Lower leg skin (tissue), 4 donors: ENCODE results near the gene LGI4. TPM values are rescaled to one million over a fixed set of nuclear protein-coding genes. Genes with fewer than 3 reads are reported as not detected.

Experiments
- DNase-seq, 2 donors: peaks; one replicate each; pipeline ENCODE4 v3.0.0-alpha.2; 2019; ENCODE audit warnings: low spot score in 2 of 2
- H3K4me3 ChIP-seq: fragments of 200-600 bp; sonication (generic); 2 replicates; pipeline ENCODE4 v1.5.1; 2017; ENCODE audit warnings: mild to moderate bottlenecking, low read depth; ENCODE audit not compliant: poor library complexity, severe bottlenecking
- CTCF ChIP-seq, 3 donors: fragments of 450-650 bp; IDR thresholded peaks; one replicate each; pipeline ENCODE4 v1.5.1; 2016; ENCODE audit warnings: antibody characterized with exemption in 3 of 3, mild to moderate bottlenecking in 3 of 3, moderate library complexity in 2 of 3
- POLR2A ChIP-seq, 2 donors: fragments of 450-650 bp; IDR thresholded peaks; one replicate each; pipeline ENCODE4 v1.6.1; 2016 to 2017; ENCODE audit warnings: antibody characterized with exemption in 2 of 2, mild to moderate bottlenecking in 1 of 2, moderate library complexity in 1 of 2
- WGBS, 2 donors: methylation state at CpG; one replicate each; pipeline ENCODE4 v1.1.5; 2018; 5-methylcytosine and 5-hydroxymethylcytosine counted together
- intact Hi-C: fragments of 100-400 bp; cut with DNase I; formaldehyde crosslinking; loops from one replicate; pipeline ENCODE4 v1.15.0; 2023; ENCODE audit warnings: low total_unique reads
- total RNA-seq, 4 donors: library from RNA; depleted of rRNA; stranded (reverse); fragments of >200 nt; gene quantifications; one replicate each; pipeline ENCODE4 v1.1.0, GENCODE V29; 2016

LGI4 gene
- total RNA-seq, 4 donors from 2014 or later: 4.3 to 19.4 (median 8.9) TPM

GRCh38 chr19:35077411-35078223 lies 57.2 kb downstream of the LGI4 start:
- no peak overlapping the region for H3K4me3 ChIP-seq
- intact Hi-C loops: no loop called here
- 87 to 88% methylated on average over 17 of the region's 17 CpGs for WGBS, 2 donors
- no peak for DNase-seq
- TF ChIP-seq CTCF (IDR thresholded peaks at IDR 0.05): no peak
- no peak for TF ChIP-seq POLR2A (IDR thresholded peaks at IDR 0.05)

DNA sequence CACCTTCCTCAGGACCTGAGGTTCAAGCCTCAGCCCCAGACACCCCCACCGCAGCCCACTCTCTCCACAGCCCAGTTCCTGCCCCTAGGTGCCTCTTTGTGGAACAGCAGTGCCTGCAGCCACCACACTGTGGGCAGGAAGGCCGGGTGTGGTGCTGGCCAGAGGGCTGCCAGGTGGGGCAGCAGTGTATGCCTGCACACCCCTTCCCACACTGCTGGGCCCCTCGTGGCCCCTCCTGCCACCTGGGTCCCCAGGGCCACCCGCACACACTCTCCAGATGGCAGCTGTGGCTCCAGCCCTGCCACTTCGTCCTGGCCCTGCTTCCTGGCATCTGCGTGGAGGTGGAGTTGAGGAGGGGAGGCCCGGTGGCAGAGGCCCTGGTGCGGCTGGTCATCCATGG lies 58.2 kb downstream of the LGI4 start:
- no peak for DNase-seq
- no peak for TF ChIP-seq POLR2A (IDR thresholded peaks at IDR 0.05)
- TF ChIP-seq CTCF (IDR thresholded peaks at IDR 0.05): no peak
- no peak overlapping the region for H3K4me3 ChIP-seq
- intact Hi-C loops: no loop called here
- 75 to 79% methylated on average over 6 to 8 of the region's 8 CpGs for WGBS, 2 donors

DNA sequence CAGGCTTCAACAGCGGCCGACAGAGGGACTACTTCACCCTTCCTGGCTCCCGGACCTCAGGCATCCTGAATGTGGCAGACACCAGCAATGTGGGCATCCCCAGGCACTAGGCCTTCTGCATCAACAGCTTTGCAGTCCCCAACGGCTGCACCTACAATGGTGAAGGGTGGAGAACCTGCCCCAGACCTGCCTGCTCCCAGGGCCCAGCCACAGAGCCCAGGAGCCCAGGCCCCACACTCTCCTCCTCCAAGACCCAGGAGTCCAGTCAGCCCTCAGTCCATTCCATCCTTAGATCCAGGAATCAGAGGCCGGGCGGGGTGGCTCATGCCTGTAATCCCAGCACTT lies 58.9 kb downstream of the LGI4 start:
- intact Hi-C loops: no loop called here
- TF ChIP-seq CTCF (IDR thresholded peaks at IDR 0.05) (no peak), POLR2A (IDR thresholded peaks at IDR 0.05) (no peak)
- 87 to 97% methylated on average over 6 of the region's 6 CpGs for WGBS, 2 donors

DNA sequence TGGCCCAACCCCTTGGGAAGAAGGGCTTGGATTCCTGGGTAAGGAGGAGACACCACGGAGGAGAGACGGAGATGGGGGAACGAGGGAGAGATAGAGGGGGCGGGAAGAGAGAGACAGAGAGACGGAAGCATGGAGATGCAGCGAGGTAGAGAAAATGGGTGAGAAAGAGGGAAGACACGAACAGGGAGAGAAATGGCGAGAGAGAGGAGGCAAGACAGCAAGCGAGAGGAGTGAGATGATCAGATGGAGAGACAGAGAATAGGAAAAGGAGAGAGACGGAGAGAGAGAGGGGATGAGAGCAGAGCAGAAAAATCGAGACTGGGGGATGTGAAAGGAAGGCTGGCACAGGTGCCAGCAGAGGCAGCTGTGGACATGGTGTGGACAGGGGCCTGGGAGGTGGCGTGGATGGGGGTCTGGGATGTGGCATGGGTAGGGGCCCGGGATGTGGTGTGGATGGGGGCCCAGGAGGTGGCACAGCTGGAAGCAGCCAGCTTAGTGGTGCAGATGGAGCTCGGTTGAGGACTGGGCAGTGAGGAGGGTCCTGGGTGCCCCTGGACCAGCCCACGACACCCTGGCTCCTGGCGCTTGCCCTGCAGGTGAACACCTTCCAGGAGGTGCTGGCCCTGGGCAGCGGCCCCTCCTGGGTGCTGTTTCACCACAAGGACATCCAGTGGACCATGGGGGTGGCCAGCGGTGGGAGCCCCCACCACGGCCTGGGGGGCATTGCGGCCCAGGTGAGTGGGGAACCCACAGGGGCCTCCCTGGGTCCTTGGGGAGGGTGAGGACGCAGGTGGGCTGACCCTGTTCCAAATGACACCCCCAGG lies 59.4 kb downstream of the LGI4 start:
- no peak for DNase-seq
- H3K4me3 ChIP-seq: no peak overlapping the region
- TF ChIP-seq CTCF (IDR thresholded peaks at IDR 0.05) (no peak), POLR2A (IDR thresholded peaks at IDR 0.05) (no peak)
- 84 to 89% methylated on average over 16 to 21 of the region's 21 CpGs for WGBS, 2 donors
- intact Hi-C loops: no loop called here

More for the DNA sequence above, 58.9 kb downstream of the LGI4 start:
- no peak for DNase-seq
- no peak overlapping the region for H3K4me3 ChIP-seq

Other genes with a start within 250 kb of the LGI4 start
- 1 to 10 TPM in 3 of 4 donors, under 1 TPM in 1; 0.53 to 2.1 (median 1.8) TPM for gene ZNF30, start 208.2 kb downstream of the LGI4 start, total RNA-seq
- 1 to 10 TPM; 2.8 to 6.7 (median 4.7) TPM for gene ZNF792, start 170.8 kb downstream of the LGI4 start, total RNA-seq
- gene GRAMD1A, start 134.7 kb downstream of the LGI4 start, total RNA-seq: 10 to 100 TPM; 12.6 to 49.2 (median 20.3) TPM
- gene SCN1B, start 104.6 kb downstream of the LGI4 start, total RNA-seq: 1 to 10 TPM; 1.1 to 4.4 (median 3.0) TPM
- gene HPN, start 93.3 kb downstream of the LGI4 start, total RNA-seq: 1 to 10 TPM in 2 of 4 donors, under 1 TPM in 1, not detected in 1; 0.45 to 2.0 (median 1.3) TPM
- gene FXYD3, start 19.2 kb downstream of the LGI4 start, total RNA-seq: 100 to 1,000 TPM; 391 to 630 (median 546) TPM
- gene FXYD1, start 3.8 kb upstream of the LGI4 start, total RNA-seq: 10 to 100 TPM in 1 of 4 donors, 1 to 10 TPM in 2, not detected in 1; 5.5 to 20.9 (median 6.5) TPM
- gene FXYD7, start 8.2 kb upstream of the LGI4 start, total RNA-seq: 1 to 10 TPM in 1 of 4 donors, not detected in 3; 1.3 TPM
- 10 to 100 TPM; 41.4 to 59.8 (median 57.7) TPM for gene FXYD5, start 19.7 kb upstream of the LGI4 start, total RNA-seq
- not detected for gene FAM187B, start 93.7 kb upstream of the LGI4 start, total RNA-seq
- 100 to 1,000 TPM in 1 of 4 donors, 10 to 100 TPM in 3; 79.0 to 115 (median 84.5) TPM for gene LSR, start 113.9 kb upstream of the LGI4 start, total RNA-seq
- gene USF2, start 133.9 kb upstream of the LGI4 start, total RNA-seq: 100 to 1,000 TPM in 3 of 4 donors, 10 to 100 TPM in 1; 95.9 to 126 (median 120) TPM
- gene HAMP, start 147.5 kb upstream of the LGI4 start, total RNA-seq: not detected
- gene MAG, start 157.1 kb upstream of the LGI4 start, total RNA-seq: under 1 TPM in 1 of 4 donors, not detected in 3; 0.10 TPM
- 1 to 10 TPM in 1 of 4 donors, under 1 TPM in 1, not detected in 2; 0.91 to 4.2 TPM for gene CD22, start 194.1 kb upstream of the LGI4 start, total RNA-seq
- not detected for gene FFAR1, start 212.8 kb upstream of the LGI4 start, total RNA-seq
- not detected for gene FFAR3, start 223.4 kb upstream of the LGI4 start, total RNA-seq
- not detected for gene GPR42, start 236.0 kb upstream of the LGI4 start, total RNA-seq